HS-27A (cell line): ENCODE data around the gene GTF2IRD1.
"Not testable (repeated sequence)": the region's sequence is repeated elsewhere in the genome, so short reads cannot be mapped to it uniquely, and the experiment has no call there.

Experiments used
- DNase-seq: peaks from one replicate; pipeline ENCODE4 v3.0.0-alpha.2; 2012; ENCODE audit warnings: low read depth, missing footprints

Gene GTF2IRD1

DNA sequence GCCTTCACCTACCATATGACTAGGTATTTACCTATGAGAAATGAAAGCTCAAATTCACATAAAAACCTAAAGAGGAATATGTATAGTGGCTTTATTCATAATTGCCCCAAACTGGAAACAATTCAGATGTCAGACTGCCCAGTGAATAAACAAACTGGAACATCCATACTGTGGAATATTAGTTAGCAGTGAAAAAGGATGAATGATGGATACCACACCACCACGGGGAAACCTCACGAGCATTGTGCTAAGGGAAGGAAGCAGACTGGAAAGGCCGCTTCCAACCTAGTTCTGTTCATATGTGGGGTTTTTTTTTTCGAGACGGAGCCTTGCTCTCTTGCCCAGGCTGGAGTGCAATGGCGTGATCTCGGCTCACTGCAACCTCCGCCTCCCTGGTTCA, 16.8 kb downstream of the GTF2IRD1 start:
- no peak for DNase-seq

DNA sequence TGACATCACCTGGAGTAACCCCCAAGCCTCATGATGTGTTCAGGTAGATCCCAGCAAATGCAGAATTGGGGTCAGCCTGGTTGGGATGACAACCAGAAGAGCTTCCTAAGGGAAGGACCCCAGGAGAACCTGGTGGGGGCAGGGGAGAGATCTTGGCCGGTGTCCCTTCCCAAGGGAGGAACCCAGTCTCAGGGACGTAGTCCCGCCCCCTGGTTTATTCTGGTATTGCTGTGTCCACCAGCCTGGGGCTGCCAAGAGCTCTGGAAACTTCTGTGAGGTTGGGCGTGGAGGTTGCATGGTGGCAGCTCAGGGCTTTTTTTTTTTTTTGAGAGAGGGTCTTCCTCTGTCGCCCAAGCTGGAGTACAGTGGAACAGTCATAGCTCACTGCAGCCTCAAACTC, 19.4 kb downstream of the GTF2IRD1 start:
- no peak for DNase-seq

- no peak for DNase-seq
Measured at GRCh38 chr7:74474271-74474865, 20.7 kb downstream of the GTF2IRD1 start.

DNA sequence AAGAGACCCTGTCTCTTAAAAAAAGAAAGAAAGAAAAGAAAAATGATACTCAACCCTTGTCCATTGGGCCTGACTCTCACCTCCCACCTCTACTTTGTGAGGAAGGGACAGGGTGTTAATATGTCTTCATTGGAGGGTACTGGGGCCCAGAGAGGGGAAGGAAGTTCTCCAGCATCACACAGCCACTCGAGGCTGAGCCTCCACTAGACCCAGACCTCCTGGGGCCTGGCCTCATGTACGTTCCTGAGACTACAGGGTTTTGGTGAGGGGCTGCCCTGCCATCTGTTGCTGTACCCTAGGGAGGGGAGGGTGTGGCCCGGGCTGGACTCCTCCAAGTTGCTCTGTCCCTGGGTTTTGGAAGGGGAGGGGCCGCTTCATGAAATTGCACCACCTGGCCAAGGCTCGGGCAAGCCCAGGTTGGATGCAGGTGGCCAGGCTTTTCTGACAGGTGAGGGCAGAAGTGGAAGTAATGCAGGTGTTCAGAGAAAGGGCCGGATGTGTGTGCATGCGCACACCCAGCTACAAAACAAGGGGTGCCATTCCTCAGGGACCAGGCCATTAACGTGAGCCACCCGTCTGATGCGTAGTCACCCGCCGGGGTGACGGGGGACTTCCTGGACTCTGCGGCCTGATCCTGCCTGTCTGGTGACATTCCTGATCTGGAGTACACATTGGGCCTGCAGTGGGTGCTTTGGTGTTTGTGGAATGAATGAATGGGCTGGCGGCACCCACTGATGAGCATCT, 21.7 kb downstream of the GTF2IRD1 start:
- no peak for DNase-seq

DNA sequence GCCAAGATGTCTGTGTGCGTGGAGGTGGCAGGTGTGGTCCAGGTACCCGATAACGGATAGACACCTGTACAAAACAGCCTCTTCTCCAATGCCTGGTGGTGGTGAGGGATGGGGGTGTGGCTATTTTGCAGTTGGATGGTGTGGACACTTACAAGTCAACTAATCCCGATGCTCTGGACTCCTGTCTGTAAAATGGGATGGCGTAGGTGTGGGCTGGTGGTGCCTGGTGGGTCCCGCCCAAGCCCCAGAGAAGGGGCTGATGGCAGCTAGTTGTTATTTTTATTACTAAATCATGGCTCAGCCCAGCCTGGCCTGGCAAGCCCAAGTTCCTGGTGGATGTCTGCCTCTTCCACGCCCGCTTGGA, 22.3 kb downstream of the GTF2IRD1 start:
- no peak for DNase-seq

- DNase-seq: no peak
Measured at GRCh38 chr7:74476626-74477025, 22.9 kb downstream of the GTF2IRD1 start.

GRCh38 chr7:74478671-74479065, 25.0 kb downstream of the GTF2IRD1 start:
- no peak for DNase-seq

DNA sequence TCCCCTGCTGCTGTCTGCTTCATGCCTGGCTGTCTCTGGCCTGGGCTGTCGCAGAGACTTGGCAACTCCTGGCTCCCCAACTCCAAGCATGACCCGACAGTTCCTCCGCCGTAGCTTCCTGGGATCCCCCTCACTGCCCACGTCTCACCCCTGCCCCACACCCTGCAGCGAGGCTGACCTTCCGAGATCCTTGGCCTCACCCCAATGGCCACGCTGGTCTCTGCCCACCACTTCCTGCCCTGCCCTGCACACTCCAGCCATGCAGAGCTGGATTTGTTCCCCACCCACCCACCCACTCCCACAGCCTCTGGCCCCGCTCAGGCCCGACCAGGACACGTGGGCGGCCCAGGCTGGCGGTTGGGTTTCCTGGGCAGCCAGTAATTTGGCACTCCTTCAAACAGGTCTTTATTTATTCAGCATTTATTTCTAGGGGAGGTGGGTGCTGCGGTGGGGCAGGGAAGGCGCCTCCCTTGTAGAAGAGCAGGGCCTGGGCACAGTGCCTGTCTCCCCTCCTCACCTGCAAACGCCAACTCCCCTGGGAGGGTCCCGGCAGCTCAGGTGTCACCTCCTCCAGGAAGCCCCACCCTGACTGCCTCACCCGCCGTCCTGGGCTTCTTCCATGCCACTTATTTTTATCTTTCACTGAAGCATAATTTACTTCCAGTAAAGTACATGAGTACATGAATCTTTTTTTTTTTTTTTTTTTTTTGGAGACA, 25.5 kb downstream of the GTF2IRD1 start:
- no peak for DNase-seq

- peak; percentile 56 for DNase-seq
Measured at GRCh38 chr7:74479961-74480829, 26.5 kb downstream of the GTF2IRD1 start.

DNA sequence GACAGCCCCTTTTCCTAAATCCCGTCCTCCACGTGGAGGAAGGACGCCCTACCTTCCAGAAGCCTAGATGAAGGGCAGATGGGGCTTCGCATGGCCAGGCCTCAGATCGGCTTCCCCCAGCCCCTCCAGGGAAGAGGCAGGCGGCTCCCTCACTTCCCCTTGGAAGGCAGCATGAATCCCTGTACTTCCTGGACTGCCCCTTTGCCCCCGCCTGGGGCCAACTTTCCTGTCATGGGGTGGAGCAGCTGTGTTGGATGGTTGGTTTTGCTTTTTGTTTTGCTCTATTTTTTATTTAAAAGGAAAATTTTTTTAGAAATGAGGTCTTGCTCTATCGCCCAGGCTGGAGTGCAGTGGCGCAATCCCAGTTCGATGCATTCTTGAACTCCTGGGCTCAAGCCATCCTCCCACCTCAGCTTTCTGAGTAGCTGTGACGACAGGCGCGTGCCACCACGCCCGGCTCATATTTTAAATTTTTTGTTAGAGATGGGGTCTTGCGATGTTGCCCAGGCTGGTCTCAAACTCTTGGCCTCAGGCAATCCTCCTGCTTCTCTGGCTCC, 27.2 kb downstream of the GTF2IRD1 start:
- no peak for DNase-seq

- no peak for DNase-seq
Measured at GRCh38 chr7:74481458-74482196, 27.9 kb downstream of the GTF2IRD1 start.

DNA sequence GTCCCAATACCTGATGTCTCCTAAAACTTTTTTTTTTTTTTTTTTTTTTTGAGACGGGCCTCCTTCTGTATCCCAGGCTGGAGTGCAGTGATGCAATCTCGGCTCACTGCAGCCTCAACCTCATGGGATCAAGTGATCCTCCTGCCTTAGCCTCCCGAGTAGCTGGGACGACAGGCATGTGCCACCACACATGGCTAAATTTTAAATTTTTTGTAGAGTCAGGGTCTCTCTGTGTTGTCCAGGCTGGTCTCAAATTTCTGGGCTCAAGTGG, 28.4 kb downstream of the GTF2IRD1 start:
- no peak for DNase-seq

- DNase-seq: peak; percentile 90
Measured at GRCh38 chr7:74482629-74483401, 29.1 kb downstream of the GTF2IRD1 start.

- DNase-seq: peak; percentile 75
Measured at GRCh38 chr7:74483402-74484336, 30.0 kb downstream of the GTF2IRD1 start.

DNA sequence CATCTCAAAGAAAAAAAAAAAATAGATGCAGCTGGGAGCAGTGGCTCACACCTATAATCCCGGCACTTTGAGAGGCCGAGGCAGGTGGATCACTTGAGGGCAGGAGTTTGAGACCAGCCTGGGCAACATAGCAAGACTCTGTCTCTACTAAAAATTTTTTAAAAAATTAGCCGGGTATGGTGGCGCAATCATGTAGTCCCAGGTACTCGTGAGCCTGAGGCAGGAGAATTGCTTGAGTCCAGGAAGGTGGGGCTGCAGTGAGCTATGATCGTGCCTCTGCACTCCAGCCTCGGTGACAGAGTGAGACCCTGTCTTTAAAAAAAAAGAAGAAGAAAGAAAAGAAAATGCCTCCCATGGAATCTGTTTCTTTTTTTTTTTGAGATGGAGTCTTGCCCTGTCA, 31.9 kb downstream of the GTF2IRD1 start:
- no peak for DNase-seq

GRCh38 chr7:74488518-74489030, 34.9 kb downstream of the GTF2IRD1 start:
- not testable (repeated sequence) for DNase-seq

GRCh38 chr7:74489997-74490945, 36.6 kb downstream of the GTF2IRD1 start:
- DNase-seq: no peak

- DNase-seq: not testable (repeated sequence)
Measured at GRCh38 chr7:74491490-74491889, 37.8 kb downstream of the GTF2IRD1 start.
